GM18870 (cell line): ENCODE results near the gene RNF182.

Experiments used
- ATAC-seq: cut with Tn5 transposase; IDR thresholded peaks from one replicate; pipeline ENCODE4 v1.9.1; 2021; ENCODE audit warnings: moderate library complexity; ENCODE audit not compliant: unreplicated experiment

Gene RNF182

DNA sequence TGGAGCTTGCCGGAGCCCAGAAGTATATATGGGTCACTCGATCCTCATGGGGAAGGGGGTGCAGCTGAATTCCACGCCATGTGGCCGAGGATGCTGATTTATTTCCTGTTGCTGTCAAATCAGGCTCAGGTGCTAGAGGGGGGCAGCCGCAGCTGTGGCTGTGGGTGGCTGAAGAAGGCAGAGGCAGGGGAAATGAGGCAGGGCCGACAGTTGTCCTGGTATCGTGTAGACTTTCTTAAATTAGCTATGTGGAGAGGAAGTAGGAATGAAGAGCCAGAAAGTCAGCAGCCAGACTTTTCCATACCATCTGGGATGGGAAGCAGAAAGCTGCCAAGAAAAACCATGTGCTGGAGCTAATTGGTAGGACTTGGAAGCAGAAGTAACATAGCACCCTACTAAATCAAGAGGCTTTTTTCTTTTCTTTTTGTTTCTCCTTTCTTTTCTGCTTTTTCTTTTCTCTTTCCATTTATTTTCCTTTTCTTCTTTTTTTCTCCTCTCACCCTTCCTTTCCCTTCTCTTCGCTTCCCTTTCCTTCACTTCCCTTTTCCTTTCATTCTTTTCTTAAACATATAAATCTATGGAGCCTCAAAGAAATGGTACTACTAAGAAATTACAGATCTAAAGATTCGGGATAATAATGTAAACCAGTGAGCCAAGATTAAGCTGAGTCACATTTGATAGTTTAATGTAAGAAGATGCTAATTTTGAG, 102.2 kb downstream of the RNF182 start:
- ATAC-seq, result no peak

DNA sequence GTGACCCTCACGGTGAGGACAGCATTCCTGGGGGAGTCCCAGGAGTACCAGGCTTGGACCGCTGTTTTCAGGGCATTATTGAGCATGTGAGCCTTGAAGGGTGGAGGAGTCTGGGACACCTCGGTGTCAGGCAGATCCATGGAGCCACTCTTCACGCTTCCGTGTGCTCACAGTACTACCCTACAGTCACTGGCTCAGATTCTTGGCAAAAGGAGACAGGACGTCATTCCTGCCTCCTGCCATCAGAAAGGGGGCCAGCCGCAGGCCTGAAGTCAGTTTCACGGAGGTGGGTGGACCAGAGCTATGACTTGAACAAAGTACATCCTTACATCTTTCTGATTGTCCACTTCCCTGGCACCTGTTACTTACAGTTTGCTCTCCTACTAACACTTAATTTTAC, 103.9 kb downstream of the RNF182 start:
- ATAC-seq, result no peak

DNA sequence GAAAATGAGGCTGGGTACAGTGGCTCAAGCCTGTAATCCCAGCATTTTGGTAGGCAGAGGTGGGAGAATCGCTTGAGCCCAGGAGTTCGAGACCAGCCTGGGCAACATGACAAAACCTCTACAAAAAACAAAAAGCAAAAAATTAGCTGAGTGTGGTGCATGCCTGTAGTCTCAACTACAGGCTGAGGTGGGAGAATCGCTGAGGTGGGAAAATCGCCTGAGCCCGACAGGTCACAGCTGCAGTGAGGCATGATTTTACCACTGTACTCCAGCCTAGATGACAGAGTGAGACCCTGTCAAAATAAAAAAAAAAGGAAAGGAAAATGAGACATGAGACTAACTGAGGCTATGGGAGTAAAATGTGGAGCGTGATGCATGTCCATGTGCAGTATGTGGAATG, 104.9 kb downstream of the RNF182 start:
- no peak for ATAC-seq
